Upper lobe of left lung (tissue), 4 donors: Measurements from ENCODE around the gene BEST2.

Experiments used
- CTCF ChIP-seq, 6 experiments: fragments of 450-650 bp in 4 of 6; fragments of 200-600 bp in 2 of 6; sonication (generic) in 2 of 6; IDR thresholded peaks; one replicate each; pipeline ENCODE4 v1.5.1; 2016 to 2019; ENCODE audit warnings: antibody characterized with exemption in 6 of 6
- EP300 ChIP-seq, 4 donors: sonication (generic); formaldehyde crosslinking; IDR thresholded peaks; one replicate each; pipeline ENCODE4 v1.5.1; 2017; ENCODE audit warnings: antibody characterized with exemption in 4 of 4, control low read depth in 2 of 4
- POLR2A ChIP-seq, 4 donors: fragments of 450-650 bp; IDR thresholded peaks; one replicate each; pipeline ENCODE4 v1.5.1; 2016 to 2017; ENCODE audit warnings: antibody characterized with exemption in 4 of 4, mild to moderate bottlenecking in 2 of 4

GRCh38 chr19:12706332-12706718 lies 45.3 kb upstream of the BEST2 start:
- TF ChIP-seq CTCF (IDR thresholded peaks at IDR 0.05) = no peak
- TF ChIP-seq POLR2A (IDR thresholded peaks at IDR 0.05) = no peak
- no peak for TF ChIP-seq EP300 (IDR thresholded peaks at IDR 0.05)
